GM18873 (cell line): ENCODE measurements around the gene DOK6.

ENCODE experiments used
- ATAC-seq: cut with Tn5 transposase; IDR thresholded peaks from one replicate; pipeline ENCODE4 v1.9.1; 2021; ENCODE audit warnings: mild to moderate bottlenecking, moderate library complexity, moderate number of reproducible peaks; ENCODE audit not compliant: unreplicated experiment, low FRiP score

The DOK6 gene

GRCh38 chr18:69674292-69674877, 273.7 kb downstream of the DOK6 start:
- no peak for ATAC-seq

- ATAC-seq: no peak
These were observed 274.3 kb downstream of the DOK6 start for GRCh38 chr18:69674966-69675365.

- no peak for ATAC-seq
These were observed 276.9 kb downstream of the DOK6 start for GRCh38 chr18:69677595-69677994.

GRCh38 chr18:69680123-69680522, 279.4 kb downstream of the DOK6 start:
- ATAC-seq: no peak

- ATAC-seq: no peak
These were observed 282.5 kb downstream of the DOK6 start for GRCh38 chr18:69683176-69683575.

- no peak for ATAC-seq
These were observed 284.1 kb downstream of the DOK6 start for GRCh38 chr18:69684789-69685188.

- ATAC-seq: no peak
These were observed 286.2 kb downstream of the DOK6 start for GRCh38 chr18:69686861-69687260.

GRCh38 chr18:69689121-69689759, 288.6 kb downstream of the DOK6 start:
- no peak for ATAC-seq

GRCh38 chr18:69691008-69691760, 290.5 kb downstream of the DOK6 start:
- peak; percentile 72 for ATAC-seq

- no peak for ATAC-seq
These were observed 296.4 kb downstream of the DOK6 start for GRCh38 chr18:69697069-69697468.

- no peak for ATAC-seq
These were observed 297.0 kb downstream of the DOK6 start for GRCh38 chr18:69697689-69698088.

GRCh38 chr18:69701305-69701704, 300.6 kb downstream of the DOK6 start:
- no peak for ATAC-seq

- ATAC-seq: no peak
These were observed 302.8 kb downstream of the DOK6 start for GRCh38 chr18:69703461-69703860.

- ATAC-seq: no peak
These were observed 305.3 kb downstream of the DOK6 start for GRCh38 chr18:69705987-69706386.

- no peak for ATAC-seq
These were observed 308.2 kb downstream of the DOK6 start for GRCh38 chr18:69708844-69709243.

GRCh38 chr18:69715191-69715795, 314.6 kb downstream of the DOK6 start:
- no peak for ATAC-seq

- no peak for ATAC-seq
These were observed 316.9 kb downstream of the DOK6 start for GRCh38 chr18:69717586-69717985.

GRCh38 chr18:69718912-69719547, 318.3 kb downstream of the DOK6 start:
- ATAC-seq: no peak

GRCh38 chr18:69720422-69720821, 319.7 kb downstream of the DOK6 start:
- ATAC-seq: no peak

GRCh38 chr18:69723434-69723833, 322.7 kb downstream of the DOK6 start:
- no peak for ATAC-seq

GRCh38 chr18:69725009-69725408, 324.3 kb downstream of the DOK6 start:
- no peak for ATAC-seq
